GM21737 (cell line): ENCODE results near the gene LY6G5B.

ENCODE experiments used
- ATAC-seq: cut with Tn5 transposase; IDR thresholded peaks from one replicate; pipeline ENCODE4 v1.9.1; 2021; ENCODE audit warnings: mild to moderate bottlenecking, moderate library complexity; ENCODE audit not compliant: unreplicated experiment

LY6G5B gene

DNA sequence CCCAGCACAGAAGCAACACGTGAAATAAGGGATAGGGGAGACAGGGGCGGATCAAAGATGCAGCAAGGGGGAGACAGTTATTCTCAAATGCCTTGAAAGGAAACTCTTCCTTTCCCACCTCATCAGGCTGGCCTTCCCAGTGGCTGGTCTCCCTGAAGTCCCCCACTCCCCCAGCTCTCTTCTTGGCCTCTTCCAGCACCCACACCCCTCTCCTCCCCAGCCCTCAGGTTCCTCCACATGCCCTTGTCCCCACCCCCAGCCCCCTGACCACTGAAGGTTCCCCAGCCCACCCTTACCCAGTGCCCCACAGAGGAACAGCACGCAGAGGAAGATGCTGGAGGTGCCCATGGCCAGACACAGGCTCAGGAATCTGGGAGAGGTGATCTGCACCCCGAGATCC lies 43.7 kb downstream of the LY6G5B start:
- ATAC-seq: no peak

DNA sequence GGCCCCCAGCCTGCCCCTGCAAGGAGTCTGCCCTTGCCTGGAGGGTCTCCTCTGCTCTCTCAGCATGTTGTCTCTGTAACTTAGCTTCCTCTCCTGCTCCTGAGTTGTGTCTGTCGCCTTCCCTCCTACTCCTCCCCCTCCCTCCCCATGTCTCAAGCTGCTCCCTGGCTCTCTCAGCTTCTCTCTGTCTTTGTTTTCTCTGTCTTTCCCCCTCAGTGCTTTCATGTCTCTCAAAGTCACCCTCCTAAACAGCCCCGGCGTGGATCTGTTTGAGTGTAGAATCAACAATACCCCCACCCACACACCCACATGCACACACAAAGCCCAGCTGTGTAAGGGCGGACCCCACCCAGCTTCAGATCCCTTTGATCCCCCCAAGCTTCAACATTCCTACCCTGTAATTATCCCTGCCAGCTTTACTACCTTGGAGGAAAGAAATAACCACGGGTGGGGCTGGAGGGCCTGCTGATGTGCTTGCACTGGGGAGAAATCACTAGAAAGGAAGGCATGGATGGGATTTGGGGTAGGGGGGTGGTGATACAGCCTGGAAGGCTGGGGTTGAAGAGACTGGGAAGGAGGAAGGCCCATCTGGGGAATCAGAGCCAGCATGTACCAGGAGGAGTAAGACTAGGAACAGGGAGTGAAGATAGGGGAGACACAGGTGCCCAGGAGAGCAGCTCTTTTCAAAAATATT lies 44.4 kb downstream of the LY6G5B start:
- no peak for ATAC-seq

DNA sequence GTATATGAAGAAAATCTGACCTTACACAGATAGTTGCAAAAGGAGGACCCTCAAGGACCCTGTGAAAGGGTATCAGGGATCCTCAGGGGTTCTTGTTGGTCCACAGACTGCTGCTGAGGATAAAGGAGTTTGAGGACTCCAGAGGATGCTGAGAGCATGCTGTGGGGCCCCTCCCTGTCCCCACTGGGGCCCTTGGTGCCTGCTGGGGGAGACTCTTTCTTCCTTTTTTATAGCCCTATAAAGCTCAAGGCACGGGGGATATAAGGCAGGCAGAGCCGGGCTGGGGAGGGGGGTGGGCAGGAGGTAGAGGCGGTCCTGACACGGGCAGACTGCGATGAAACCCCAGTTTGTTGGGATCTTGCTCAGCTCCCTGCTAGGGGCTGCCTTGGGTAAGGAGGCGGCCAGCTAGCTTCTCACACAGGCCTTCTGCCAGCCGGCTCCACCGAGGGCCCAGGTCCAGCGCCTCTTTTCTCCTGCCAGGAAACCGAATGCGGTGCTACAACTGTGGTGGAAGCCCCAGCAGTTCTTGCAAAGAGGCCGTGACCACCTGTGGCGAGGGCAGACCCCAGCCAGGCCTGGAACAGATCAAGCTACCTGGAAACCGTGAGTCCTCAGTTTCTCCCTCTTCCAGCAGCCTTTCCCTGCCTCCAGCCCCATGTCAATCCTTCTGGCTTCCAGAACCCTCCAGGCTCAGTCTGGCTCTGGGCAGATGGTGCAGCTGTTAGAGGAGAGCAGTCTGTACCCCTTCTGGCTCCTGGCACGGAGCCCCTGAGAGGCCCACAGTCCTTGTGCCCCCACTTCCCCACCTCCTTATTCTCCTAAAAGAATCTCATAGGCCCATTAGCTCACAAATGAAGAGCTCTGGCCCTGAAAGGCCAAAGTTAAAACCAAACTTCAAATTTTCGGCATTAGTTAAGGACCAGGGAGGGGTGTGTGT lies 45.5 kb downstream of the LY6G5B start, which contains the start of gene LY6G6D:
TSS of gene LY6G6D (plus strand) at position 327 of the 937 bp plus-strand sequence. CDS start at position 335, 8 bp downstream.
- no peak for ATAC-seq

DNA sequence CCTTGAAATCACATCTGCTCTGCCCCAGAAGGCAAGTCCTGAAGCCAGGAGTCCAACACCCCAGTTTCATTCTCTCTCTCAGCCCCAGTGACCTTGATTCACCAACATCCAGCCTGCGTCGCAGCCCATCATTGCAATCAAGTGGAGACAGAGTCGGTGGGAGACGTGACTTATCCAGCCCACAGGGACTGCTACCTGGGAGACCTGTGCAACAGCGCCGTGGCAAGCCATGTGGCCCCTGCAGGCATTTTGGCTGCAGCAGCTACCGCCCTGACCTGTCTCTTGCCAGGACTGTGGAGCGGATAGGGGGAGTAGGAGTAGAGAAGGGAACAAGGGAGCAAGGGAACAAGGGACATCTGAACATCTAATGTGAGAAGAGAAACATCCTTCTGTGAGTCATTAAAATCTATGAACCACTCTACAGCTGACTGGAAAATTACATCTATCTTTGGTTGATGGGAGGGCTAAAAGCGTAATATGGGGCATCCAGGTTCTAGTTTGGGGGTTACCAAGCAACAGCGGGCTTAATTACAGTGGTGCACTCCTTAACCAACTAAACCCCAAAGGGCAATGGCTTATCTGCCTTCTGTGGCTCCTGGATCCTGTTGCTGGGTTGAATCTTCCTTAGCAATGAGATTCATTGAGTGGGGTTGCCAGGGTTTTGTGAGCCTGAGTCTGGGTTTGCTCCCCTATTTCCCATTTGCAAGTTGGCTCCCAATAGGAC lies 47.9 kb downstream of the LY6G5B start:
- no peak for ATAC-seq

DNA sequence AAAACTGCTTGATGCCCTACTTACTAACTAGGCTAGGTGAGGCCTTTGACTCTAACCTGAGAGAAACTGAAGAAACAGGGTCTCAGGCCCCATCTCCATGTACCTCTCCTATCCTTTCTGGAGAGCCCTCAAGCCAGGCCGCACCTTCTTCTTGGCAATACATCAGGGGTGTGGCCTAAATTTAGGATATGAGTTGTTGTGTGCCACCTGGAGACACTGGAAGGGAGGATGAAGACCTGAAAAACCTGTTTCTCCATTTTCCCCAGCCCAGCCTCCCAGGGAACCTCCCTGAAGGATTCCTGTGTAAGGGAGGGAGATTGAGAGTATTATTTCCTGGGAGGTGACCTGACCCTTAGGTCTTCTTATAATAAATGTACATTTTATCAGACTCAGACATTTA lies 48.5 kb downstream of the LY6G5B start:
- no peak for ATAC-seq

DNA sequence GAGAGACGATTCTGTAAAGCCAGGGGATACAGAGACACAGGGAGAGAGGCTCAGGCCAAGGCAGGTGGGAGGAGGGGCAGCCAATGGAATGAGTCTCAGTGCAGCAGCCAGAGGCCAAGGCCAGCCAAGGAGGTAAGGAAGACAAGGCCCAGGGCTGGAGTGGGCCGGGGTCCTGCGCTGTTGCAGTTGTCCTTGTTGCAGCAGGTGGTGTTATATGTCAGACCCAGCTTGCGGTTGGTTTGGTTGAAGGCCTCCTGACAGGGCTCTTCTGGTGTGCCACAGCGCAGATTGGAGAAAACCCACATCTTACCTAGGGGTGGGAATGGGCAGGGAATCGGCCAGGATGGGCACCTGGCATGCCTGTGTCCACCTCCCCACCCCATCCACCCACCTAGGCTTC lies 49.2 kb downstream of the LY6G5B start:
- no peak for ATAC-seq

DNA sequence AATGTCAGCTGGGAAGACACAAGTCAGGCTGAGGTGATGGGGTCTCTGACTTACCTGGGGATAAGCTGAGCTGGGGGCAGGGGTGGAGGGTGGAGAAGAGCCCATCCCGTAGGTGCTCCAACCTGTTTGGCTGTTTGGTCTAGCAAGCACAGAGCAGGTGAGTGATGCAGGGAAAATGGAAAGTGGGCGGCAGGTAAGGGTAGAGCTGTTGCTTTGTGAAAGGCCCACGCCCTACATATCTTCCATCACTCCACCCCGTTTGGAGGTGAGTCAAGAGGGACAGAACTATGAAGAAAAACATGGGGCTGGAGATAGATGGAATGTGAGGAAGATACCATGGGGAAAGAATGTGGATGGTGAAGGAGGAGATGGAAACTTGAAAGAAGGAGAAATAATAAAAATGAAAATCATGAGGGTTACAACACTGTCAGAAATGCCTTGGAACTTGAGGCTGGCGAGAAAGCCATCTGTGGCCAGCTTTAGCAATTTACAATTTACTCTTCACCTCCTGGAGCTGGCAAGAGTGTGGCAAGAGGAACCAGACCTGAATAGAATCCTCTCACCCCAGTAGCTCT lies 50.5 kb downstream of the LY6G5B start:
- no peak for ATAC-seq

DNA sequence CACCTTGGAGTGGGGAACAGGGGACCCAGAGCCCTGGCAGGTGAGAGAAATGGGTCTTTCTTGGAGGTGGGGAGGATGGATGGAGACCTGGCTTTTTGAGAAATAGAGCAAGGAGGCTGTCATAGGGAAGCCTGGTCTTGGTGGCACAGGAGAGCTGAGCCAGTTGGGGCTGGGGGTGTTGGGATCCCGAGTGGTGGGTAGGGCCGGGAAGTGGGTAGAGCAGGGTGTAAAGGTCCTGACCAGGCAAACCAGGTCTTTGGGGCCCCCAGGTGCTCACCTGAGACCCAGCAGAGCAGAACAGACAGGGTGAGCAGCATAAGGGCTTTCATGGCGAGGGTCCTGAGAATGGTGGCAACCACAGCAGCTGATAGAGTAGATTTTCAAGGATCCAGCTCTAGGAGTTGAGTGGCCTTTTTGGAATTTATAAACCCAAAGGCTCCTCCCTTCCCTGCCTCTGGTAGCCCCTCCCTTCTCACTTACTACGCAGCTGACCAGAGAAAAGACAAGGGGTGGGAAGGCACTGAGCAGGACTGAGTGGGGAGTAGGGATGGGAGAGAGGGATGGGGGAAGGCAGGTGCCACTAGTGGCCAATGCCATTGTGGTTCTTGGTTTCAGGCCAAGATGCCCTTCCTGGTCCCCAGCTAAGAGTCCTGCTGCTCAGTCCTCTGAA lies 51.7 kb downstream of the LY6G5B start, which contains the start of gene LY6G6C:
TSS of gene LY6G6C (minus strand) at position 396 of the 670 bp plus-strand sequence. CDS start at position 329, 67 bp downstream.
- no peak for ATAC-seq

DNA sequence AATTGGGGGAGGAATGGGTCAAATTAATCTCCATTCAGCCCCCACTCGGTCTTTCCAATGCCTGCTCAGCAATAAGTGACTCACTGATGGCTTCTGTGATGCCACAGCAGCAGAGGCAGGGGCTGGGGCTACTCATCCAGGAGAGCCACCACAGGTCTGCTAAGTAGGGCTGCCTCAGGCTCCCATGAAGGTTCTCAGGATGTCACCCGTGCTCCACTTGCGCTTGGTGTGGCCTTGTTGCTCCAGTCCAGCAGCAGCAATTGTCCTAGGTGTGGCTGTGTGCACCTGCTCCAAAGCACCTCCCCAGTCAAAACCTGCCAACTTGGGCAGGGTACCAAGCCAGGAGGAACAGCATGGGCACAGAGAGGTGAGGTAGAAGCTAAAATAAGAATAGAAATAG lies 52.4 kb downstream of the LY6G5B start:
- ATAC-seq: no peak
